Suprapubic skin (tissue), 3 donors: ENCODE measurements around the gene RNF217.

Experiments
- CTCF ChIP-seq, 2 donors: fragments of 200-600 bp in 1 of 2; fragments of 450-650 bp in 1 of 2; sonication (generic) in 1 of 2; IDR thresholded peaks; one replicate each; pipeline ENCODE4 v1.5.1; 2016 to 2019; ENCODE audit warnings: antibody characterized with exemption in 2 of 2, mild to moderate bottlenecking in 1 of 2, moderate library complexity in 1 of 2
- EP300 ChIP-seq: sonication (generic); formaldehyde crosslinking; IDR thresholded peaks from one replicate; pipeline ENCODE4 v1.6.1; 2017; ENCODE audit warnings: antibody characterized with exemption

- TF ChIP-seq CTCF (IDR thresholded peaks at IDR 0.05) (no peak), EP300 (no peak)
Observed at GRCh38 chr6:125004797-125005595, 42.8 kb downstream of the RNF217 start.
